Upper lobe of left lung (tissue), 6 donors: ENCODE results near the gene PDZD2. TPM values are rescaled to one million over a fixed set of nuclear protein-coding genes. Genes with fewer than 3 reads are reported as not detected.

Source experiments
- ATAC-seq, 2 donors: fragments of 200-7000 bp; cut with Tn5 transposase; one replicate each; pipeline ENCODE4 v1.9.1; 2022; ENCODE audit warnings: mild to moderate bottlenecking in 2 of 2, moderate library complexity in 2 of 2; ENCODE audit not compliant: low FRiP score in 2 of 2
- DNase-seq, 2 donors: peaks; one replicate each; pipeline ENCODE4 v3.0.0-alpha.2; 2019 to 2020
- H3K27ac ChIP-seq, 4 donors: fragments of 200-600 bp; sonication (generic); one replicate each; pipeline ENCODE4 v1.5.1; 2016 to 2019
- H3K27me3 ChIP-seq, 4 donors: fragments of 200-600 bp; sonication (generic); one replicate each; pipeline ENCODE4 v1.5.1; 2017 to 2019
- H3K36me3 ChIP-seq, 4 donors: fragments of 200-600 bp; sonication (generic); one replicate each; pipeline ENCODE4 v1.5.1; 2016 to 2019
- H3K4me1 ChIP-seq, 4 donors: fragments of 200-600 bp; sonication (generic); one replicate each; pipeline ENCODE4 v1.5.1; 2018 to 2019
- H3K4me3 ChIP-seq, 4 donors: fragments of 200-600 bp; sonication (generic); one replicate each; pipeline ENCODE4 v1.5.1; 2017 to 2019; ENCODE audit warnings: mild to moderate bottlenecking in 2 of 4, moderate library complexity in 1 of 4
- H3K9me3 ChIP-seq, 4 donors: fragments of 200-600 bp; sonication (generic); one replicate each; pipeline ENCODE4 v1.5.1; 2018 to 2019
- EP300 ChIP-seq, 4 donors: sonication (generic); formaldehyde crosslinking; IDR thresholded peaks; one replicate each; pipeline ENCODE4 v1.5.1; 2017; ENCODE audit warnings: antibody characterized with exemption in 4 of 4, control low read depth in 2 of 4
- POLR2A ChIP-seq, 4 donors: fragments of 450-650 bp; IDR thresholded peaks; one replicate each; pipeline ENCODE4 v1.5.1; 2016 to 2017; ENCODE audit warnings: antibody characterized with exemption in 4 of 4, mild to moderate bottlenecking in 2 of 4
- POLR2AphosphoS5 ChIP-seq, 2 donors: sonication (generic); formaldehyde crosslinking; IDR thresholded peaks; one replicate each; pipeline ENCODE4 v1.5.1; 2017; ENCODE audit warnings: antibody characterized with exemption in 2 of 2
- WGBS, 2 donors: methylation state at CpG; one replicate each; pipeline ENCODE4 v1.1.5; 2017 to 2018; 5-methylcytosine and 5-hydroxymethylcytosine counted together
- total RNA-seq, 6 donors: library from RNA; depleted of rRNA in 4 of 6; stranded (reverse); fragments of >200 nt in 4 of 6; gene quantifications; one replicate each; pipeline versions ENCODE4 v1.1.0 to v1.2.1, GENCODE V29; 2016 to 2021
- TF ChIP-seq, protein P1 (sequence below), 6 experiments: fragments of 450-650 bp in 4 of 6; fragments of 200-600 bp in 2 of 6; sonication (generic) in 2 of 6; IDR thresholded peaks; one replicate each; pipeline ENCODE4 v1.5.1; 2016 to 2019; ENCODE audit warnings: antibody characterized with exemption in 6 of 6
- donor health status: DM: no; HTN: no; CAD: no; lungs with moderate emphysema.
- donor health status: DM: no; HTN: yes; CAD: no; lungs with severe emphysema.

PDZD2 gene
- total RNA-seq, 6 donors from 2014 or later, result 53.4 to 73.6 (median 68.4) TPM

DNA sequence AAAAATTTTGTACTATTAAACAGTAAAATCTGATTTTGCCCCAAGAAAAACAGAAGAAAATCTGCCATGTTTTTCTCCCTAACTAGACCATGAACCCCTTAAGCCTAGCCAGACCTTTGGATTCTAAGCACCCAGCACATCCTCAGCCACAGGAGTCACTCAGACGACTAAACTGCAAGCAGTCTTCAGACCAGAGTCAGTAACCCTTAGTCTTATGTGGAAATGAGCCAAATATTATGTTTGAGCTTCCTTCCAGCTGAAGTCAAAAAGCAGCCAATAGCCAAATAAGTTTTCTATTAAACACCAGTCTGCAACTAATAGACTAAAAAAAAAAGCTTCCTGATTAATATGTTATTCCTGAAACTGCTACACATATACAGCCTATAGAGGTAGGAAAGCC lies 487.8 kb downstream of the PDZD2 start:
- TF ChIP-seq POLR2A (IDR thresholded peaks at IDR 0.05) (no peak), POLR2AphosphoS5 (IDR thresholded peaks at IDR 0.05) (no peak), EP300 (IDR thresholded peaks at IDR 0.05) (no peak)
- TF ChIP-seq, protein P1, sequence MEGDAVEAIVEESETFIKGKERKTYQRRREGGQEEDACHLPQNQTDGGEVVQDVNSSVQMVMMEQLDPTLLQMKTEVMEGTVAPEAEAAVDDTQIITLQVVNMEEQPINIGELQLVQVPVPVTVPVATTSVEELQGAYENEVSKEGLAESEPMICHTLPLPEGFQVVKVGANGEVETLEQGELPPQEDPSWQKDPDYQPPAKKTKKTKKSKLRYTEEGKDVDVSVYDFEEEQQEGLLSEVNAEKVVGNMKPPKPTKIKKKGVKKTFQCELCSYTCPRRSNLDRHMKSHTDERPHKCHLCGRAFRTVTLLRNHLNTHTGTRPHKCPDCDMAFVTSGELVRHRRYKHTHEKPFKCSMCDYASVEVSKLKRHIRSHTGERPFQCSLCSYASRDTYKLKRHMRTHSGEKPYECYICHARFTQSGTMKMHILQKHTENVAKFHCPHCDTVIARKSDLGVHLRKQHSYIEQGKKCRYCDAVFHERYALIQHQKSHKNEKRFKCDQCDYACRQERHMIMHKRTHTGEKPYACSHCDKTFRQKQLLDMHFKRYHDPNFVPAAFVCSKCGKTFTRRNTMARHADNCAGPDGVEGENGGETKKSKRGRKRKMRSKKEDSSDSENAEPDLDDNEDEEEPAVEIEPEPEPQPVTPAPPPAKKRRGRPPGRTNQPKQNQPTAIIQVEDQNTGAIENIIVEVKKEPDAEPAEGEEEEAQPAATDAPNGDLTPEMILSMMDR (IDR thresholded peaks at IDR 0.05), result no peak

DNA sequence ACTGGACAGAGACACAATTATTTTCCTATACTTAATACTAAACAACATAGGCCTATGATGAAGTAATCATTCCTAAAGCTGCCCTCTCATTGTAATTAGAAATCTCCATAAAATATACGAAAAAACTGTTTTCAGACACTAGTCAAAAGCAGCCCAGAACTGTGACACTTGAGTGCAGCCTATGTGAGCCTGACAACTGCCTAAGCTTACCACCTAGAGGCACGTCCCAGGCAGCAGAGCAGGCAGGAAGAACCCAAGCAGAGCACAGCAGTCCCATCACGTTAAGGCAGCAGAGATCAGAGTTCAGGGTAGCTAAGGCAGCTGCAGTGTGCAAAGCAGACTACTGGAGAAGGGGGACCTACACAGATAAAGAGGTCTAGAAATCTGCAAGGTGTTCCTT lies 488.8 kb downstream of the PDZD2 start:
- 82 to 88% methylated on average over 3 of the region's 3 CpGs for WGBS, 2 donors
- Histone ChIP-seq H3K9me3 (no peaks in the 10 kb centered on the region), H3K4me1 (peaks cover 10 to 28% (median 21%) of the 10 kb centered on the region in 4 donors), H3K27me3 (no peaks in the 10 kb centered on the region), H3K36me3 (peaks cover 4 to 30% (median 15%) of the 10 kb centered on the region in 4 donors), H3K27ac (no peak overlapping the region), H3K4me3 (no peak overlapping the region)
- TF ChIP-seq POLR2A (IDR thresholded peaks at IDR 0.05) (no peak), EP300 (IDR thresholded peaks at IDR 0.05) (no peak), POLR2AphosphoS5 (IDR thresholded peaks at IDR 0.05) (no peak)
- TF ChIP-seq, protein P1 (IDR thresholded peaks at IDR 0.05), result no peak
- DNase-seq (no peak), ATAC-seq (no peak)

More for the DNA sequence above, 487.8 kb downstream of the PDZD2 start:
- WGBS, 2 donors, result 15 to 44% methylated on average over 1 of the region's 1 CpG
- H3K4me3 ChIP-seq, result no peak overlapping the region
- no peak overlapping the region for H3K27ac ChIP-seq
- H3K9me3 ChIP-seq, result no peaks in the 10 kb centered on the region
- H3K4me1 ChIP-seq, result peaks cover 9 to 28% (median 19%) of the 10 kb centered on the region in 4 donors
- peaks cover 4 to 39% (median 19%) of the 10 kb centered on the region in 4 donors for H3K36me3 ChIP-seq
- no peak for ATAC-seq
- no peak for DNase-seq
- H3K27me3 ChIP-seq, result no peaks in the 10 kb centered on the region

DNA sequence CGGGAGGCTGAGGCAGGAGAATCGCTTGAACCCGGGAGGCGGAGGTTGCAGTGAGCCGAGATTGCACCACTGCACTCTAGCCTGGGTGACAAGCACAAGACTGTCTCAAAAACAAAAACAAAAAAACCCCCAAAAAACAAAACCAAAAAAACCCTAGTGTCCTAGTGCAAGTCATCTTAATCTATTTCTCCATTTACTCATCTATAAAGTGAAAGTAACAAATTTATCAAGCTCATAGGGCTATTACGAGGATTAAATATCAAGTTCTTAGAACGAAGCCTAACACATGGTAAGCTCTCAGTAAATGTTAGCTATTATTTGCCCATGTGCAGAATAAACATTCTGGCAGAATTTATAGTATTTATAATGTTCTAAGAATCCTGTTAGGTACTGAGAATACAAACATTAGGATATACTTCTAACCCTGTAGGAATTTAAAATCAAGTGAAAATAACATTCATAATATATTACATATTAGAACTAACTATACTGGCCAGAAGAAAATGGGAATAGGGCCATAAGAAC lies 490.2 kb downstream of the PDZD2 start:
- H3K36me3 ChIP-seq, result peaks cover 4 to 29% (median 20%) of the 10 kb centered on the region in 4 donors
- 78 to 81% methylated on average over 7 of the region's 7 CpGs for WGBS, 2 donors
- no peak overlapping the region for H3K4me3 ChIP-seq
- H3K27me3 ChIP-seq, result no peaks in the 10 kb centered on the region
- H3K4me1 ChIP-seq, result peaks cover 6 to 23% (median 14%) of the 10 kb centered on the region in 4 donors
- ATAC-seq, result no peak
- no peak for TF ChIP-seq POLR2A (IDR thresholded peaks at IDR 0.05)
- no peak for TF ChIP-seq POLR2AphosphoS5 (IDR thresholded peaks at IDR 0.05)
- TF ChIP-seq, protein P1 (IDR thresholded peaks at IDR 0.05), result no peak
- TF ChIP-seq EP300 (IDR thresholded peaks at IDR 0.05), result no peak
- H3K9me3 ChIP-seq, result no peaks in the 10 kb centered on the region
- no peak for DNase-seq
- no peak overlapping the region for H3K27ac ChIP-seq

DNA sequence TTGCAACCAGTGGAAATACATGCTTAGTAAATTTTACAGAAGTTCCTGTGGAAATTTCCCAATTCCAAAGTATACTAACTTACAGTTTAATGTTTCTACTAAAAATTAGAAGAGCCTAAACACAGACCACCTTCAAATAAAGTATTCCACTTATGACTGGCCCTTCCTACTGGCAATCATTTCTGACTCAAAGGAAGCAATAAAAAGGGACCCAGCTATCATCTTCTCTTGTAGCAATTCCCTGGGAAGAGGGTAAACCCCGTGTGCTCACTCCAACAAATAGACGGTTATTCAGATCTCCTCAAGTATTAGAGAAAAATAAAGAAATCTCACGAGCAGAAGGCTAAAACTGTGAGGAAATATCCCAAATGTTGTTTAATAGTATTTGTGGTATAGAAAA lies 491.9 kb downstream of the PDZD2 start:
- WGBS, 2 donors, result 79 to 90% methylated on average over 3 of the region's 3 CpGs
- Histone ChIP-seq H3K9me3 (no peaks in the 10 kb centered on the region), H3K4me1 (peaks cover 3 to 18% (median 9%) of the 10 kb centered on the region in 4 donors), H3K36me3 (peaks cover 11 to 32% (median 26%) of the 10 kb centered on the region in 4 donors), H3K4me3 (no peak overlapping the region), H3K27me3 (no peaks in the 10 kb centered on the region), H3K27ac (no peak overlapping the region)
- DNase-seq, result no peak
- no peak for TF ChIP-seq EP300 (IDR thresholded peaks at IDR 0.05)
- TF ChIP-seq POLR2AphosphoS5 (IDR thresholded peaks at IDR 0.05), result no peak
- TF ChIP-seq, protein P1 (IDR thresholded peaks at IDR 0.05), result no peak
- no peak for TF ChIP-seq POLR2A (IDR thresholded peaks at IDR 0.05)
- ATAC-seq, result no peak

DNA sequence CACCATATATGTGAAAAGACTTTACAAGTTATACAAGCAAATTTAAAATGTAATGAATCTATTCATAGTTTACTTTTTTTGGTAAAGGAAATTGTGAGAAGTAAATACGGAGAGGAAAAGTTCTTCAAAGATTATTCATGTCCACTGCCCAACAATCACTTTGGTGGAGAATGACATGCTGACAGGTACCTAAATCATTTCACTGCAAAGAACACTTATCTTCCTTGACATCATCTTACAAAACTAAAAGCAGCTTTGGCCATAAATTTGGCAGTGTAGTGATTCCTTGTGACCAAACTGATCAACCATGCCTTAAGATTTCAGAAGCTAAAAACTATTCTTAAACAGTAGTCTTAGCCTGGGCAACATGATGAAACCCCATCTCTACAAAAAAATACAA lies 492.7 kb downstream of the PDZD2 start:
- no peak for TF ChIP-seq POLR2A (IDR thresholded peaks at IDR 0.05)
- no peak for TF ChIP-seq EP300 (IDR thresholded peaks at IDR 0.05)
- TF ChIP-seq POLR2AphosphoS5 (IDR thresholded peaks at IDR 0.05), result no peak
- TF ChIP-seq, protein P1 (IDR thresholded peaks at IDR 0.05), result no peak
- WGBS, 2 donors, result 76 to 96% methylated on average over 1 of the region's 1 CpG
- Histone ChIP-seq H3K4me1 (peaks cover 3 to 18% (median 9%) of the 10 kb centered on the region in 4 donors), H3K9me3 (no peaks in the 10 kb centered on the region), H3K36me3 (peaks cover 6 to 27% (median 23%) of the 10 kb centered on the region in 4 donors), H3K4me3 (no peak overlapping the region), H3K27me3 (no peaks in the 10 kb centered on the region), H3K27ac (no peak overlapping the region)
- no peak for DNase-seq
- ATAC-seq, result no peak
